Measurements from ENCODE around the gene P2RY12. TPM values are rescaled to one million over a fixed set of nuclear protein-coding genes. Genes with fewer than 3 reads are reported as not detected.

P2RY12 gene
- total RNA-seq, 1 experiment from 2014 or later, result not detected

DNA sequence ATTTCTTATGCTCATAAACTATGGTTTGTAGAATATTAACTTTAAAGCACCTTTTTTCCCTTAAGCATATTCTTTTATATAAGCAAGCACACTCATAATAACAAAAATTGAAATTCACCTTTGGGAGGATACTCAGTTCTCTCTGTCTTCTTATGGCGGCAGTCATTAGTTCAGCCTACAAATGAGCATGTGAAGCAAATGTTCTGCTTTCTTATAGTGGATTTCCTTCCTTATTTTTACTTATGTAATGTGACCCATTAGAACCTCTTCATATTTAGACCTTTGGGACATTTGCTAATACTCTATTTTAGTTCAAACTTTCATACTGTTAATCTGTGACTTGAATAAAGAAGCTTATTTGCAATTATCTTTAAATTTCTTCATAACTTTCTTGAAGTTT, 55.2 kb downstream of the P2RY12 start, which contains the start of gene P2RY13:
P2RY13 (minus strand) TSS at position 187 of the 400 bp plus-strand sequence; CDS start at position 166, 21 bp downstream.
- TF ChIP-seq, protein P1, sequence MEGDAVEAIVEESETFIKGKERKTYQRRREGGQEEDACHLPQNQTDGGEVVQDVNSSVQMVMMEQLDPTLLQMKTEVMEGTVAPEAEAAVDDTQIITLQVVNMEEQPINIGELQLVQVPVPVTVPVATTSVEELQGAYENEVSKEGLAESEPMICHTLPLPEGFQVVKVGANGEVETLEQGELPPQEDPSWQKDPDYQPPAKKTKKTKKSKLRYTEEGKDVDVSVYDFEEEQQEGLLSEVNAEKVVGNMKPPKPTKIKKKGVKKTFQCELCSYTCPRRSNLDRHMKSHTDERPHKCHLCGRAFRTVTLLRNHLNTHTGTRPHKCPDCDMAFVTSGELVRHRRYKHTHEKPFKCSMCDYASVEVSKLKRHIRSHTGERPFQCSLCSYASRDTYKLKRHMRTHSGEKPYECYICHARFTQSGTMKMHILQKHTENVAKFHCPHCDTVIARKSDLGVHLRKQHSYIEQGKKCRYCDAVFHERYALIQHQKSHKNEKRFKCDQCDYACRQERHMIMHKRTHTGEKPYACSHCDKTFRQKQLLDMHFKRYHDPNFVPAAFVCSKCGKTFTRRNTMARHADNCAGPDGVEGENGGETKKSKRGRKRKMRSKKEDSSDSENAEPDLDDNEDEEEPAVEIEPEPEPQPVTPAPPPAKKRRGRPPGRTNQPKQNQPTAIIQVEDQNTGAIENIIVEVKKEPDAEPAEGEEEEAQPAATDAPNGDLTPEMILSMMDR (IDR thresholded peaks at IDR 0.05; ENCODE audit: insufficient read depth in 1 of 2, low read depth in 1 of 2, low read length in 1 of 2, severe bottlenecking in 1 of 2, unreplicated experiment in 1 of 2), result no peak
- intact Hi-C loops (cut with micrococcal nuclease; ENCODE audit: unreplicated experiment), result no loop called here
- ChIA-PET POLR2A (no interaction called here), CTCF (no interaction called here)
- Mint-ChIP-seq H3K27me3 (ENCODE audit: insufficient read depth, unreplicated experiment) (no peaks in the 10 kb centered on the region), H3K4me3 (ENCODE audit: unreplicated experiment) (no peak within 1 kb of the TSS), H3K4me1 (ENCODE audit: low read depth, unreplicated experiment) (no peaks in the 10 kb centered on the region), H3K36me3 (ENCODE audit: insufficient read depth, unreplicated experiment) (peaks cover 7% of the 10 kb centered on the region), H3K27ac (ENCODE audit: unreplicated experiment) (no peak within 1 kb of the TSS), H3K9me3 (ENCODE audit: unreplicated experiment) (no peaks in the 10 kb centered on the region)
- no peak for DNase-seq
- Histone ChIP-seq H3K4me1 (no peaks in the 10 kb centered on the region), H3K4me3 (ENCODE audit: low read depth, low read length) (no peak within 1 kb of the TSS), H3K9me3 (no peaks in the 10 kb centered on the region), H3K27me3 (replicated peaks; ENCODE audit: control insufficient read depth, insufficient read depth, low read length) (no peaks in the 10 kb centered on the region), H3K36me3 (ENCODE audit: control insufficient read depth, insufficient read depth, low read length) (no peaks in the 10 kb centered on the region)
- BruUV-seq (replicated peaks), result no TSS peak

GRCh38 chr3:151328298-151328995, 56.1 kb downstream of the P2RY12 start:
- DNase-seq, result no peak
- intact Hi-C loops (cut with micrococcal nuclease; ENCODE audit: unreplicated experiment), result no loop called here
- H3K27ac Mint-ChIP-seq (ENCODE audit: unreplicated experiment), result no peak overlapping the region

GRCh38 chr3:151327571-151328198, 56.9 kb downstream of the P2RY12 start:
- POLR2A ChIA-PET, result no interaction called here

More at GRCh38 chr3:151328298-151328995, 56.1 kb downstream of the P2RY12 start:
- H3K9me3 ChIP-seq, result no peaks in the 10 kb centered on the region
- H3K4me1 ChIP-seq, result no peaks in the 10 kb centered on the region
- TF ChIP-seq, protein P1 (IDR thresholded peaks at IDR 0.05; ENCODE audit: insufficient read depth in 1 of 2, low read depth in 1 of 2, low read length in 1 of 2, severe bottlenecking in 1 of 2, unreplicated experiment in 1 of 2), result no peak
- no peak overlapping the region for H3K4me3 ChIP-seq (ENCODE audit: low read depth, low read length)
- H3K36me3 Mint-ChIP-seq (ENCODE audit: insufficient read depth, unreplicated experiment), result peaks cover 7% of the 10 kb centered on the region
- no peaks in the 10 kb centered on the region for H3K36me3 ChIP-seq (ENCODE audit: control insufficient read depth, insufficient read depth, low read length)
- H3K27me3 ChIP-seq (replicated peaks; ENCODE audit: control insufficient read depth, insufficient read depth, low read length), result no peaks in the 10 kb centered on the region
- CTCF ChIA-PET, result interaction anchor here (0.7 kb wide), 1 partner anchor 11 kb away, joined by 4 read pairs; no protein-coding TSS in a partner anchor
- no peaks in the 10 kb centered on the region for H3K27me3 Mint-ChIP-seq (ENCODE audit: insufficient read depth, unreplicated experiment)
- H3K9me3 Mint-ChIP-seq (ENCODE audit: unreplicated experiment), result no peaks in the 10 kb centered on the region
- H3K4me1 Mint-ChIP-seq (ENCODE audit: low read depth, unreplicated experiment), result no peaks in the 10 kb centered on the region
- no TSS peak for BruUV-seq (replicated peaks)
- H3K4me3 Mint-ChIP-seq (ENCODE audit: unreplicated experiment), result no peak overlapping the region
- POLR2A ChIA-PET, result no interaction called here

More at GRCh38 chr3:151327571-151328198, 56.9 kb downstream of the P2RY12 start:
- peaks cover 7% of the 10 kb centered on the region for H3K36me3 Mint-ChIP-seq (ENCODE audit: insufficient read depth, unreplicated experiment)
- Histone ChIP-seq H3K27me3 (replicated peaks; ENCODE audit: control insufficient read depth, insufficient read depth, low read length) (no peaks in the 10 kb centered on the region), H3K36me3 (ENCODE audit: control insufficient read depth, insufficient read depth, low read length) (no peaks in the 10 kb centered on the region), H3K4me3 (ENCODE audit: low read depth, low read length) (no peak overlapping the region), H3K9me3 (no peaks in the 10 kb centered on the region), H3K4me1 (no peaks in the 10 kb centered on the region)
- H3K4me1 Mint-ChIP-seq (ENCODE audit: low read depth, unreplicated experiment), result no peaks in the 10 kb centered on the region
- TF ChIP-seq, protein P1 (IDR thresholded peaks at IDR 0.05; ENCODE audit: insufficient read depth in 1 of 2, low read depth in 1 of 2, low read length in 1 of 2, severe bottlenecking in 1 of 2, unreplicated experiment in 1 of 2), result peak; percentile 52 to 59
- no peak for DNase-seq
- no TSS peak for BruUV-seq (replicated peaks)
- H3K9me3 Mint-ChIP-seq (ENCODE audit: unreplicated experiment), result no peaks in the 10 kb centered on the region
- H3K27me3 Mint-ChIP-seq (ENCODE audit: insufficient read depth, unreplicated experiment), result no peaks in the 10 kb centered on the region
- H3K27ac Mint-ChIP-seq (ENCODE audit: unreplicated experiment), result no peak overlapping the region
- CTCF ChIA-PET, result interaction anchor here (0.6 to 0.7 kb wide), 2 partner anchors 12 to 876 kb away, joined by 3 to 4 read pairs; no protein-coding TSS in a partner anchor
- H3K4me3 Mint-ChIP-seq (ENCODE audit: unreplicated experiment), result no peak overlapping the region
- intact Hi-C loops (cut with micrococcal nuclease; ENCODE audit: unreplicated experiment), result loop anchor here (1.0 to 2.0 kb wide), 3 partner anchors 37 to 159 kb away; no protein-coding TSS in a partner anchor

Data from Caco-2 (cell line).